ENCODE measurements around the gene ATP11A. TPM values are rescaled to one million over a fixed set of nuclear protein-coding genes. Genes with fewer than 3 reads are reported as not detected.
A peak's percentile ranks its signal among the peaks of the same experiment; 100 is the strongest.
"Not testable (repeated sequence)": the region's sequence is repeated elsewhere in the genome, so short reads cannot be mapped to it uniquely, and the experiment has no call there.

ATP11A gene
- total RNA-seq, 8 experiments from 2014 or later: 6.7 to 36.1 (median 10.2) TPM

DNA sequence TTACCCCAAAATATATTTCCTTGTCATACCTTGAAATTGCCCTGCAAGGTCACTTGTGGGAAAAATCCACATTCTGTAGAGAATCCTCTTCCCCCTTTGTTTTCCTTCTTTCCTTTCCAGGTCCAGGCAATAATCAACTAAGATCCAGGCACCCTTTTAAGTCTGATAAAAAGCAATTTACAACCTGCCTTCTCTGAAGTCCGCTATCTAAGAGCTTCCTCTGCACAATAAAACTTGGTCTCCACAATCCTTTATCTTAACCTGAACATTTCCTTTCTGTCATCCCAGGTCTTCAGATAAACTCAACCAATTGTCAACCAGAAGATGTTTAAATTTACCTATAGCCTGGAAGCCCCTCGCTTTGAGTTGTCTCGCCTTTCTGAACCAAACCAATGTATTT is 19.5 kb downstream of the ATP11A start:
- H3K27ac ChIP-seq; in situ Hi-C loops (cut with MboI; ENCODE audit: low pct_unique_long_range_greater_than_20kb in 2 of 9, low sequenced_read_pairs in 9 of 9, unreplicated experiment in 9 of 9); H3K4me3 ChIP-seq; ATAC-seq (replicated peaks in 6 of 8): not testable (repeated sequence)
- H3K4me1 ChIP-seq (replicated peaks in 1 of 2): peaks cover 22 to 26% of the 10 kb centered on the region in 2 donors
- 83 to 100% (median 94%) methylated on average over 1 to 3 of the region's 3 CpGs; no CpG with 5 or more reads in 3 of the 10 experiments for WGBS, 10 experiments

- H3K27ac ChIP-seq: no peak overlapping the region
- H3K4me3 ChIP-seq: no peak overlapping the region
- ATAC-seq (replicated peaks in 6 of 8): no peak
- H3K4me1 ChIP-seq (replicated peaks in 1 of 2): peaks cover 16 to 26% of the 10 kb centered on the region in 2 donors
- in situ Hi-C loops (cut with MboI; ENCODE audit: low pct_unique_long_range_greater_than_20kb in 2 of 9, low sequenced_read_pairs in 9 of 9, unreplicated experiment in 9 of 9): no loop called here
- whole genome bisulfite sequencing, 10 experiments: 60 to 100% (median 89%) methylated on average over 1 to 15 of the region's 26 CpGs; no CpG with 5 or more reads in 3 of the 10 experiments
These were observed 20.3 kb downstream of the ATP11A start for GRCh38 chr13:112709825-112710783.

DNA sequence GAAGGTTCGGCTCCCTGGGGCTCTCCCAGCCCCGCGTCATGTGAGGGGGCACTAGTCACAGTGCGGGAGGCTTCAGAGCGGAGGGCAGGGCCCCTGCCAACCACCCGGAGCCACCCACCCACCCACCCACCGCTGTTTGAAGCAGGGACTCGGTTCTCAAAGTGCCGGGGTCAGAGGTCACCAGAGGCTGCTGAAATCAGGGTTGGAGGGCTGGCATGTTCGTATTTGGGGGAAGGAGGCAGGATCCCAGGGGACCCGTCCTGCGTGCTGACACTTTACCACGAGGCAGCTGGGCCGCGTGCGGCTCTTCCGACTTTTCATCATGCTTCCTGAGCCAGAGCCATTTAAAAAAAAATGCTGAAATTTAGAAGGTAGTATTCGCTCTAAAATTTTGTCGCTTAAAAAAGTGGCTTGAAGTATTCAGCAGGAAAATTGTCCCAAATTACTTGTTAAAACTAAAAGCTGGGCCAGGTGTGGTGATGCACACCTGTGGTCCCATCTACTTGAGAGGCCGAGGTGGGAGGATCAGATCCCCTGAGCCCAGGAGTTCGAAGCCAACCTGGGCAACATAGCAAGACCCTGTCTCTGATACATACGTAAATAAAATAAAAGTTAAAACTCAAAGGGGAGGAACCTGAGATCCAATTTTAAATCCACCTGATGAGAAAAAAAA is 21.2 kb downstream of the ATP11A start:
- in situ Hi-C loops (cut with MboI; ENCODE audit: low pct_unique_long_range_greater_than_20kb in 2 of 9, low sequenced_read_pairs in 9 of 9, unreplicated experiment in 9 of 9): no loop called here
- H3K4me3 ChIP-seq: peak overlapping the region in 1 of 5 donors; percentile 14
- H3K27ac ChIP-seq: peak overlapping the region; percentile 69 to 74
- WGBS, 10 experiments: 64 to 100% (median 89%) methylated on average over 1 to 11 of the region's 22 CpGs; no CpG with 5 or more reads in 1 of the 10 experiments
- H3K4me1 ChIP-seq (replicated peaks in 1 of 2): peaks cover 16 to 26% of the 10 kb centered on the region in 2 donors
- ATAC-seq (replicated peaks in 6 of 8): no peak

- in situ Hi-C loops (cut with MboI; ENCODE audit: low pct_unique_long_range_greater_than_20kb in 2 of 9, low sequenced_read_pairs in 9 of 9, unreplicated experiment in 9 of 9): no loop called here
- peak overlapping the region in 2 of 5 donors; percentile 11 to 14 for H3K4me3 ChIP-seq
- peaks cover 16 to 26% of the 10 kb centered on the region in 2 donors for H3K4me1 ChIP-seq (replicated peaks in 1 of 2)
- WGBS, 10 experiments: 0 to 9% (median 0%) methylated on average over 1 to 14 of the region's 22 CpGs; no CpG with 5 or more reads in 3 of the 10 experiments
- H3K27ac ChIP-seq: peak overlapping the region; percentile 69 to 74
- ATAC-seq (replicated peaks in 6 of 8): peak; percentile 95 to 98 (median 96)
These were observed 21.9 kb downstream of the ATP11A start for GRCh38 chr13:112711528-112712265.

DNA sequence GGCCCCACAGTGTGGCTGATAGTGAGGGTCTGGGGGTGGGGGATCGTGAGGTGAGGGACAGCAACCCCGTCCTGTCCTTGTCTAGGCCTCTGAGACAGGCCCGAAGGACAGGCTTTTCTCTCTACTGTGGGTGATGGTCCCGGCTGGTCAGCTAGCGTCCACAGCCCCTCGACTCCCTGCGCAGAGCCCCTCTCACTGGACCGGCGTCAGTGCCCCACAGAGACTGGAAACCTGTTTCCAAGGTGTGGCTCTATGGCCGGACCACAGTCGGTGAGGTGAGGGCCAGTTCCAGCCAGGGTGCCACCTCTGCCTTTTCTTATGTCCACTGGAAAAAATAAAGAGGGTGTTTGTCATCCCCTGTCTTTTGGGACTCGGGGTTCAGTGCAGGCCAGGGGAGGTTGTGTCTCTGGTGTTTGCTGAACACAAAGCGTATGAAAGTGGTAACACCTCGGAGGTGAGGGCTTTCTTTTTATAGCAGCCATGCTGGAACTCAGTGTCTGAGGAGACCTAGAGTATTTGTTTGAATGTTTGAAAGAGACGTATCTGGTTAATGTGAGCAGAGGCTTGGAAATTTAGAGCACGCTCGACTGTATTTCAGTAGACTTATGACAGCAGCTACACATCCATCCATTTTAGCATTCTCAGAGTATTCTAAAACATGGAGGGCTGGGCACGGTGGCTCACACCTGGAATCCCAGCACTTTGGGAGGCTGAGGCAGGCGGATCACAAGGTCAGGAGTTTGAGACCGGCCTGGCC is 22.8 kb downstream of the ATP11A start:
- in situ Hi-C loops (cut with MboI; ENCODE audit: low pct_unique_long_range_greater_than_20kb in 2 of 9, low sequenced_read_pairs in 9 of 9, unreplicated experiment in 9 of 9): no loop called here
- Histone ChIP-seq H3K27ac (peak overlapping the region; percentile 69 to 74), H3K4me1 (replicated peaks in 1 of 2) (peaks cover 16 to 26% of the 10 kb centered on the region in 2 donors), H3K4me3 (no peak overlapping the region)
- 83 to 100% (median 94%) methylated on average over 1 to 8 of the region's 20 CpGs; no CpG with 5 or more reads in 3 of the 10 experiments for WGBS, 10 experiments
- no peak for ATAC-seq (replicated peaks in 6 of 8)

DNA sequence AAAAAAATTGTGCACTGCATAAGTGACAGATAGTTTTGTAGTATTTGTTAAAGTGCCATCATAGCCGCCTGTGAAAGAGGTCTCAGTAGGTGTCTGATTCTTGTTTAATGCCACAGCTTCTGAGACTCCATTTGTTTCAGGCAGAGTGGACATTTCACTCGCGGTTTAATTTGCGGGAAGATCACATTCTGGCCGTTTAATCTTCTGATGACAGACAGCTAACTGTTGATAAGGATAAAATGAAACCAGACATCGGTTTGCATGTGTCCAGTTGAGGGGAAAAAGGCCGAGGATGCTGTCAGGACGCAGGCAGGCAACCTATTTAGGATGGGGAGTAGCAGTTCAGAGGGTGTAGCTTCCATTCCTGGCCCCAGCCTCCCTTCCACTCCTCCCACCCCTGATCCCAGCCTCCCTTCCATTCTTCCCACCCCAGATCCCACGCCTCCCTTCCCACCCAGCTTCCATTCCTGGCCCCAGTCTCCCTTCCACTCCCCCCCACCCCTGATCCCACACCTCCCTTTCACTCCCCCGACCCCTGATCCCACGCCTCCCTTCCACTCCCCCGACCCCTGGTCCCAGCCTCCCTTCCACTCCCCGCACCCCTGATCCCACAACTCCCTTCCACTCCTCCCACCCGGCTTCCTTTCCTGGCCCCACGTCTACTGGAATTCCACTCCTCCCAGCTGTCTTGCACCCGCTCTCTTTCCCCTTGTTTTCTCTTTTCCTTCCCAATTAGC is 23.8 kb downstream of the ATP11A start:
- WGBS, 10 experiments: 74 to 100% (median 94%) methylated on average over 1 to 8 of the region's 16 CpGs; no CpG with 5 or more reads in 1 of the 10 experiments
- in situ Hi-C loops (cut with MboI; ENCODE audit: low pct_unique_long_range_greater_than_20kb in 2 of 9, low sequenced_read_pairs in 9 of 9, unreplicated experiment in 9 of 9): no loop called here
- Histone ChIP-seq H3K4me1 (replicated peaks in 1 of 2) (peaks cover 16 to 26% of the 10 kb centered on the region in 2 donors), H3K4me3 (no peak overlapping the region), H3K27ac (no peak overlapping the region)
- no peak for ATAC-seq (replicated peaks in 6 of 8)

DNA sequence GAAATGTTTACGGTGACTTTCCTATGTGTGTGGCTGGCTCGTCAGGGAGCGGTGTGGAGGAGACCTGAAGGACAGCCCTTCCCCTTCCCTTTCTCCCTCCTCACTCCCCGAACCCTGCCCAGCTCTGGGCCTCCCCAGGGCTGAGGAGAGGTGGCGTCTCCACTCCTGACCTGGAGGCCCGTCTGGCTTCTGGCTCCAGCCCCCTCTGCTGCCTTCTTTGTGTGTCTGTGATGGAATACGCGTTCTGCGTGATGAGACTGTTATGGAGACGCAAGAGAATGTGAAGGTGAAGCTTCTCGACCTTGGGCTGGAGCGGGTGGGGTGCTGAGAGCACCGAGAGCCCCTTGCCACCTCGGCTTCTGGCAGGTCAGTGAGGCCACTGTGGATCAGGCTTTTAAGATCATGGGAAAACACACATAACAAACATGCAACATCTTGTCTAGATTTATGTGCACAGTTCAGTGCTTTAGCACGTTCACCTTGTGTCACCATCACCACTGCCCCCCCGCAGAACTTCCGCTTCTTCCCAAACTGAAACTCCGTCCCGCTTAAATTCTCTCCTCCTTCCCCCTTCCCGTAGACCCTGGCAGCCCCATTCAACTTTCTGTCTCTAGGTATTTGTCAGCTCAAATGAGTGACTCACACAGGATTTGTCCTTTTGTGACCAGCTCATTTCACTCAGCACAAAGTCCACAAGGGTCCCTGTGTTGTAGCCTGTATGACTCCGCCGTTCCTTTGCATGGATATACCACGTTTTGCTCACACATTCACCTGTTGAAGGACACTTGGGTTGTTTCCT is 24.7 kb downstream of the ATP11A start:
- no peak overlapping the region for H3K27ac ChIP-seq
- in situ Hi-C loops (cut with MboI; ENCODE audit: low pct_unique_long_range_greater_than_20kb in 2 of 9, low sequenced_read_pairs in 9 of 9, unreplicated experiment in 9 of 9): no loop called here
- H3K4me3 ChIP-seq: no peak overlapping the region
- peaks cover 16 to 26% of the 10 kb centered on the region in 2 donors for H3K4me1 ChIP-seq (replicated peaks in 1 of 2)
- ATAC-seq (replicated peaks in 6 of 8): no peak
- WGBS, 10 experiments: 67 to 100% (median 91%) methylated on average over 1 to 15 of the region's 23 CpGs; no CpG with 5 or more reads in 3 of the 10 experiments

GRCh38 chr13:112715210-112715609 is 25.4 kb downstream of the ATP11A start:
- in situ Hi-C loops (cut with MboI; ENCODE audit: low pct_unique_long_range_greater_than_20kb in 2 of 9, low sequenced_read_pairs in 9 of 9, unreplicated experiment in 9 of 9): no loop called here
- Histone ChIP-seq H3K4me1 (replicated peaks in 1 of 2) (peaks cover 16 to 24% of the 10 kb centered on the region in 2 donors), H3K4me3 (no peak overlapping the region), H3K27ac (no peak overlapping the region)
- no peak for ATAC-seq (replicated peaks in 6 of 8)
- WGBS, 10 experiments: 80 to 100% methylated on average over 1 of the region's 5 CpGs; no CpG with 5 or more reads in 8 of the 10 experiments

DNA sequence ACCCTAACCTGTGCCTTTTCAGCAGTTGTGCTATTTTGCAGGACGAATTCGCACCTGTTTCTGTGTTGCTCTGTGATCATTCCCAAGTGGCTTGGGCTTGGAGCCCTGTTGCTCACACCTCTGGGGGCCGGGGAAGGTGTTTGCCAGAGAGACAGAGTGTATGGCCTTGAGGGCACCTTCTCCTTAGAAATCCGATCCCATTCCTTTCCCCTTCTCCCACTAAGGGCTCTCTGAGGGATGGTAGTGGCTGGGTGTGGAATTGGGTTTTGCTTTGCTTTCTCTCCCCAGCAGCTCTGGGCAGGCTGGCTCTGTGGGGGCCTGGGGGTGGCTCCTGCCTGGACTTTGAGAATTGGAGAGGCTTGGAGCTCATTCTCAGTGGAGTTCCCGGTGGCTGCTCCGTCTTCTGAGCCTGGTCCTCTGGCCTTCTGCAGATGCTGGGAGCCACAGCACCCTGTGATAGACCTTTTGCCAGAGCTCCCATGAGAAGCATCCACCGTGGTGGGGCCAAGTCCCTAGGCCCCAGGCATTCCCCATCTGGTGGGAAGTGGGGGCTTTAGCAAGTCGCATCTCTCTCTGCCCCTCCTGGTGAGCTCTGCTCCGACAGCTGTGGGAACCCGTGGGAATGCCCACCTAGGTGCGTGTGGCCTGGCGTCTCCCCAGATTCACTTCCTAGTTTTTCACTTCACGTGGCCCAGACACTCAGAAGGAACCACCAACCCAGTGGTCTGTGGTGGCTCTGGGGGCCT is 26.1 kb downstream of the ATP11A start:
- Histone ChIP-seq H3K4me1 (replicated peaks in 1 of 2) (peaks cover 16 to 19% of the 10 kb centered on the region in 2 donors), H3K27ac (no peak overlapping the region), H3K4me3 (no peak overlapping the region)
- in situ Hi-C loops (cut with MboI; ENCODE audit: low pct_unique_long_range_greater_than_20kb in 2 of 9, low sequenced_read_pairs in 9 of 9, unreplicated experiment in 9 of 9): no loop called here
- WGBS, 10 experiments: 40 to 100% (median 87%) methylated on average over 1 to 5 of the region's 13 CpGs; no CpG with 5 or more reads in 4 of the 10 experiments
- no peak for ATAC-seq (replicated peaks in 6 of 8)

GRCh38 chr13:112716461-112716820 is 26.6 kb downstream of the ATP11A start:
- in situ Hi-C loops (cut with MboI; ENCODE audit: low pct_unique_long_range_greater_than_20kb in 2 of 9, low sequenced_read_pairs in 9 of 9, unreplicated experiment in 9 of 9): no loop called here
- WGBS, 10 experiments: 100% methylated on average over 1 of the region's 13 CpGs; no CpG with 5 or more reads in 9 of the 10 experiments

More at GRCh38 chr13:112716461-112716820, 26.6 kb downstream of the ATP11A start:
- no peak for ATAC-seq (replicated peaks in 6 of 8)
- Histone ChIP-seq H3K4me3 (no peak overlapping the region), H3K4me1 (replicated peaks in 1 of 2) (peaks cover 11 to 14% of the 10 kb centered on the region in 2 donors), H3K27ac (no peak overlapping the region)

Measured in motor neuron (in vitro differentiated cells).